Measurements from ENCODE around the gene CARD8.
"Not testable (repeated sequence)": the region's sequence is repeated elsewhere in the genome, so short reads cannot be mapped to it uniquely, and the experiment has no call there.

The CARD8 gene

GRCh38 chr19:48250290-48251025 is 5.3 kb downstream of the CARD8 start:
- Histone ChIP-seq H3K36me3 (replicated peaks) (no peaks in the 10 kb centered on the region), H3K4me1 (0 out of 2 replicates have a peak, but pooled peaks cover 3% of the 10 kb centered on the region), H3K4me3 (no peak overlapping the region), H3K9me3 (no peaks in the 10 kb centered on the region), H3K27me3 (ENCODE audit: low read depth) (no peaks in the 10 kb centered on the region)
- in situ Hi-C loops (cut with MboI; ENCODE audit: low sequenced_read_pairs): no loop called here
- no peak for DNase-seq (ENCODE audit: low spot score in 2 of 2)

DNA sequence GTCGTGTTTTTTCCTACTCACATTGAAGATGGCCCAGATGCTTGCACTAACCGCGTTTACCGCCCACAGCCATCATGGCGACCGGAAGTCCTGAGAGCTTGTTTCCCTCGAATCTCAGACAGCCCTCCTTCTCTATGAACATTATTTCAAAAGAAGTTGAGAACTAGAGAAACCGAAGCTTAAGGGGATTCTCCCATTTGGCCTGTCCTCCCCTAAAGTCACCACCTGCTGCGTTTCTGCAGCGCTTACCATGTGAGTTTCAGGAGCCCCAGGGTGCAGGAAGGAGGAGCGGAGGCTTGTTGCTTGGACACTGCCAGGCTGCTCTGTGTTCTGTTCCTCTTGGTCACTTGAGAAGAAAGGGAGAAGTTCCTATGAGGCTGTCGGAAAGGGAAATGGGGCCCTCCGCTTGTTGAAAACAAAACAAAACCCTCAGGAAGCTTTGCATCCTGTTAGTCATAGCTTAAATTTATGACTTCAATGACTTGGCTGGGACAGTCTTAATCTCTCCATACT is 6.2 kb downstream of the CARD8 start:
- Histone ChIP-seq H3K4me1 (0 out of 2 replicates have a peak, but pooled peaks cover under 1% of the 10 kb centered on the region), H3K4me3 (no peak overlapping the region), H3K9me3 (no peaks in the 10 kb centered on the region), H3K36me3 (replicated peaks) (no peaks in the 10 kb centered on the region), H3K27me3 (ENCODE audit: low read depth) (no peaks in the 10 kb centered on the region)
- no peak for DNase-seq (ENCODE audit: low spot score in 2 of 2)
- in situ Hi-C loops (cut with MboI; ENCODE audit: low sequenced_read_pairs): no loop called here

DNA sequence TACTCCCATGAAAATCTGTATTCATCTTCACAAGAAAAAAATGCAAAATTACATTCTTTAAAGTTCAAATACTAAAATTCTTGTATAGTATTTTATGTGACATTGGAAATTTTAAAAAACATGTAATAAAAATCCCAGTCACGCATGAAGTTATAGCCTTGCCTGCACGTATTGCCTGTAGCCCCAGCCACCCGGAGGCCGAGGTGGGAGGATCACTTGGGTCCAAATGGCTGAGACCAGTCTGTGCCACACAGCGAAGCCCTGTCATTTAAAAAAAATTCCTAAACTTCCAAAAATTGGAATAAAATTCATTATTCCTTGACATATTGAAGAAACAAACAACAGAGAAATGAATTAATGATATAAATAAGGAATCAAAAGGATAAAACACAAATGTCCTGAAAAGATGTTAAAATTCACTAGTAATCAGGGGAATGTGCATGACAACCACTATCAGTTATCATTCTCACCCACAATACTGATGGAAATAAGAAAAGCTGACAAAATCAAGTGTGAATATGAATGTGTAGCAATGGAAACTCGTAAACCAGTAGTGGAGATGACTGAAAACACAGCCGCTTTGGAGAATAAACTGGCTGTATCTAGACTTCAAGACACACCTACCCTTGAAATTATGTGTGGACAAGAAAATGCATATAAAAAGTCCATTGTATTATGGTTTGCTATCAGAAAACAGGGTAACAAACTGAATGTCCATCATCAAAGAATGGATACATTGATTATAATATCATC is 7.5 kb downstream of the CARD8 start:
- no peaks in the 10 kb centered on the region for H3K4me1 ChIP-seq
- H3K36me3 ChIP-seq (replicated peaks): no peaks in the 10 kb centered on the region
- no peak overlapping the region for H3K4me3 ChIP-seq
- H3K9me3 ChIP-seq: no peaks in the 10 kb centered on the region
- H3K27me3 ChIP-seq (ENCODE audit: low read depth): no peaks in the 10 kb centered on the region
- in situ Hi-C loops (cut with MboI; ENCODE audit: low sequenced_read_pairs): no loop called here
- DNase-seq (ENCODE audit: low spot score in 2 of 2): no peak

GRCh38 chr19:48247212-48247611 is 8.5 kb downstream of the CARD8 start:
- in situ Hi-C loops (cut with MboI; ENCODE audit: low sequenced_read_pairs): no loop called here
- no peaks in the 10 kb centered on the region for H3K4me1 ChIP-seq
- H3K36me3 ChIP-seq (replicated peaks): no peaks in the 10 kb centered on the region
- no peak for DNase-seq (ENCODE audit: low spot score in 2 of 2)
- no peaks in the 10 kb centered on the region for H3K27me3 ChIP-seq (ENCODE audit: low read depth)
- no peaks in the 10 kb centered on the region for H3K9me3 ChIP-seq
- H3K4me3 ChIP-seq: no peak overlapping the region

DNA sequence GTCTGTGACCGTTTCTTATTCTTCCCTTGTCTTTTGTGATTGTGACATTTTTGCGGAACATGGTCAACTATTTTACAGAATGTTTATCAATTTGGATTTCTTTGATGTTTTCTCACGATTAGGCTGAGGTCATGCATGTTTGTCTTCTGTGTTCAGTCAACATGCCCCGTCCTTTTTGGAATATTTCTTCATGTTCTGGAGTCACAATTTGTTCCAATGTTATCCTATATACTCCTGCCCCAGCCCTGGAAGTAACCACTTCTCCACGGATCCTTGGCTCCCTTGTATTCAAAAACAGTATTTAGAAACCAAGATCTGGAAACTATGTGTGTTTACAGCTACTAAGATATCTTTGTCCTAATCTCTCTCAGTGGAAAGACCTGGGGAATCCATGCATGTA is 9.6 kb downstream of the CARD8 start:
- no peaks in the 10 kb centered on the region for H3K9me3 ChIP-seq
- no peak overlapping the region for H3K4me3 ChIP-seq
- DNase-seq (ENCODE audit: low spot score in 2 of 2): no peak
- no peaks in the 10 kb centered on the region for H3K4me1 ChIP-seq
- in situ Hi-C loops (cut with MboI; ENCODE audit: low sequenced_read_pairs): no loop called here
- H3K27me3 ChIP-seq (ENCODE audit: low read depth): no peaks in the 10 kb centered on the region
- H3K36me3 ChIP-seq (replicated peaks): no peaks in the 10 kb centered on the region

DNA sequence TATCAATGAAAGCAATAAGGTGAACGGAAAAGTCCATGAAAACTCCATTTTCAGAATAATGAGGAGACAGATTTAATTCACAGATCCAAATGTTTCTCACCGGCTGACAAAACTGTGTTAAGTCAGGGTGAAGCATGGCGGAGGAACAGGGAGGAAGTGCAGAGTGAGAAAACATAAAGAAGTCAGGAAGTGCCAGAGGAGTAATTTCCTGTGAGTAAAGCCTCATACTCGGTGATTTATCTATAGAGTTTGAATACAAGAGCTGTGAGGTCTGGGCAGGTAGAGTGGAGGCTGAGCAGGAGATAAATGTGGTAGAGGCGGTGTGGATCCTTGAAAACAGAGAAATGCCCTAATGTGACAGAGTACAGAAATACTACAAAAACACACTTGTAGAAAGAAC is 11.4 kb downstream of the CARD8 start:
- in situ Hi-C loops (cut with MboI; ENCODE audit: low sequenced_read_pairs): no loop called here
- no peaks in the 10 kb centered on the region for H3K27me3 ChIP-seq (ENCODE audit: low read depth)
- no peak for DNase-seq (ENCODE audit: low spot score in 2 of 2)
- no peak overlapping the region for H3K4me3 ChIP-seq
- H3K36me3 ChIP-seq (replicated peaks): no peaks in the 10 kb centered on the region
- H3K9me3 ChIP-seq: no peaks in the 10 kb centered on the region
- no peaks in the 10 kb centered on the region for H3K4me1 ChIP-seq

DNA sequence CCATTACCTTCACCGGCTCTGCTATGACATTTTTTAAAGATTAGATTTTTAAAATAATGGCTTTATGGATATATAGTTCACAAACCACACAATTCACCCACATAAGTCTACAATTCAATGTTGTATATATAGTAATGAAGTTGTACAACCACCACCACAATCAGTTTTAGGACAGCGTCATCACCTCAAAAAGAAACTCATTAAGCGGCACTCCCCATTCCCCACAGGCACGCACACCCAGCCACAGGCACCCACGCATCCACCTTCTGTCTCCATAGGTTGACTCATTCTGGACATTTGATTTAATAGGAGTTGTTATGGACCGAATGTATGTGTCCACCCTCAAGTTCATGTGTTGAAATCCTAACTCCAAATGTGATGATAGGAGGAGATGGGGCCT is 13.9 kb downstream of the CARD8 start:
- H3K27me3 ChIP-seq (ENCODE audit: low read depth); in situ Hi-C loops (cut with MboI; ENCODE audit: low sequenced_read_pairs); DNase-seq (ENCODE audit: low spot score in 2 of 2); H3K36me3 ChIP-seq (replicated peaks); H3K4me1 ChIP-seq; H3K4me3 ChIP-seq; H3K9me3 ChIP-seq: not testable (repeated sequence)

DNA sequence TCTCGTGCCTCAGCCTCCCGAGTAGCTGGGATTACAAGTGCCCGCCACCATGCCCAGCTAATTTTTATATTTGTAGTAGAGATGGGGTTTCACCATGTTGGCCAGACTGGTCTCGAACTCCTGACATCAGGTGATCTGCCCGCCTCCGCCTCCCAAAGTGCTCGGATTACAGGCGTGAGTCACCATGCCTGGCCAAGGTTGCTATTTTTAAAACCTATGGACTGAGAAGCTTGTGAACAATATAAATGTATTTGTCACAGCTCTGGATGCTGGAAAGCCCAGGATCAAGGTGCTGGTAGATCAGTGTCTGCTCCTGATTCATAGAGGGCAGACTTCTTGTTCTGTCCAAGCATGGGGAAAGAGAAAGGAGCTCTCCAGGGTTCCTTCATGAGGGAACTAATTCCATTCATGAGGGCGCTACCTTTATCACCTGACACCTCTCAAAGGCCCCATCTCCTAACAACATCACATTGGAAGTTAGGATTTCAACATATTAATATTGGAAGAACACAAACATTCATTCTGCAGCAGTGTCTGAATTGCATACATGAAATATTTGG is 16.1 kb downstream of the CARD8 start:
- H3K36me3 ChIP-seq (replicated peaks): no peaks in the 10 kb centered on the region
- no peak overlapping the region for H3K4me3 ChIP-seq
- H3K9me3 ChIP-seq: no peaks in the 10 kb centered on the region
- in situ Hi-C loops (cut with MboI; ENCODE audit: low sequenced_read_pairs): no loop called here
- no peaks in the 10 kb centered on the region for H3K4me1 ChIP-seq
- H3K27me3 ChIP-seq (ENCODE audit: low read depth): no peaks in the 10 kb centered on the region
- DNase-seq (ENCODE audit: low spot score in 2 of 2): no peak

DNA sequence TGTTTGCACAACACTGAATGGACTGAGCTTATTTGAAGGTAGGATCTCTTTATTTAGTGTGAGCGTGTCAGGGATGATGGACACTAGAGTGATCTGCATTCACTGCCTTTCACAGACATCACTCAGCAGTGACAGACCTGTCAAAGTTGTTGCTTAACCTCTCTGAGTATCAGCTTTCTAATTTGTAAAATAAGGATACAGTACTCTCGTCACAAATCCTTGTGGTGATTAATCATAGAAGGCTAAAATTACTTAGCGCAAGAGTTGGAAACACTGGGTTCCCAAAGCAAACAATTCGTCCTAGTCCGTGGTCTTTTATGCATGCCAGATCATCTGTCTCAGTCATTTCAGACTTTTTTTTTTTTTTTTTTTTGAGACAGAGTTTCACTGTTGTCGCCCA is 16.6 kb downstream of the CARD8 start:
- H3K4me1 ChIP-seq: no peaks in the 10 kb centered on the region
- H3K27me3 ChIP-seq (ENCODE audit: low read depth): no peaks in the 10 kb centered on the region
- in situ Hi-C loops (cut with MboI; ENCODE audit: low sequenced_read_pairs): no loop called here
- H3K36me3 ChIP-seq (replicated peaks): no peaks in the 10 kb centered on the region; the same call in 1 of the 2 replicates
- no peak overlapping the region for H3K4me3 ChIP-seq
- no peak for DNase-seq (ENCODE audit: low spot score in 2 of 2)
- no peaks in the 10 kb centered on the region for H3K9me3 ChIP-seq

- no peaks in the 10 kb centered on the region for H3K9me3 ChIP-seq
- no peak for DNase-seq (ENCODE audit: low spot score in 2 of 2)
- H3K4me3 ChIP-seq: no peak overlapping the region
- H3K27me3 ChIP-seq (ENCODE audit: low read depth): no peaks in the 10 kb centered on the region
- in situ Hi-C loops (cut with MboI; ENCODE audit: low sequenced_read_pairs): no loop called here
- H3K4me1 ChIP-seq: no peaks in the 10 kb centered on the region
- no peaks in the 10 kb centered on the region; the same call in 1 of the 2 replicates for H3K36me3 ChIP-seq (replicated peaks)
Observed at GRCh38 chr19:48237057-48237456, 18.7 kb downstream of the CARD8 start.

- DNase-seq (ENCODE audit: low spot score in 2 of 2): no peak
- in situ Hi-C loops (cut with MboI; ENCODE audit: low sequenced_read_pairs): no loop called here
- no peaks in the 10 kb centered on the region for H3K9me3 ChIP-seq
- no peak overlapping the region for H3K4me3 ChIP-seq
- no peaks in the 10 kb centered on the region for H3K4me1 ChIP-seq
- no peaks in the 10 kb centered on the region for H3K27me3 ChIP-seq (ENCODE audit: low read depth)
- peaks cover 4% of the 10 kb centered on the region for H3K36me3 ChIP-seq (replicated peaks)
Observed at GRCh38 chr19:48230555-48231129, 25.1 kb downstream of the CARD8 start.

GRCh38 chr19:48221628-48222027 is 34.1 kb downstream of the CARD8 start:
- peaks cover 3% of the 10 kb centered on the region; the same call in 1 of the 2 replicates for H3K36me3 ChIP-seq (replicated peaks)
- in situ Hi-C loops (cut with MboI; ENCODE audit: low sequenced_read_pairs): no loop called here
- H3K9me3 ChIP-seq: no peaks in the 10 kb centered on the region

DNA sequence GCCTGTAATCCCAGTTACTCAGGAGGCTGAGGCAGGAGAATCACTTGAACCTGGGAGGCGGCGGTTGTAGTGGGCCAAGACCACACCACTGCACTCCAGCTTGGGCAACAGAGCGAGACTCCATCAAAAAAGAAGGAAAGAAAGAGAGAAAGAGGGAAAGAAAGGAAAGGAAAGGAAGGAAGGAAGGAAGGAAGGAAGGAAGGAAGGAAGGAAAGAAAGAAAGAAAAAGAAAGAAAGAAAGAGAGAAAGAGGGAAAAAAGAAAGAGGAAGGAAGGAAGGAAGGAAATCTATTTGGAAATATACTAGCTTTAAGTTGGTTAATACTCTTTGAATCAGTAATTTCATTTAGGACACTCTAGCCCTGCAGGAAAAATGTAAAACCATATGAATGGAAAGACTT is 34.9 kb downstream of the CARD8 start:
- DNase-seq (ENCODE audit: low spot score in 2 of 2); H3K36me3 ChIP-seq (replicated peaks); H3K4me3 ChIP-seq; in situ Hi-C loops (cut with MboI; ENCODE audit: low sequenced_read_pairs); H3K27me3 ChIP-seq (ENCODE audit: low read depth); H3K9me3 ChIP-seq; H3K4me1 ChIP-seq: not testable (repeated sequence)

More at GRCh38 chr19:48221628-48222027, 34.1 kb downstream of the CARD8 start:
- no peaks in the 10 kb centered on the region for H3K4me1 ChIP-seq
- no peak overlapping the region for H3K4me3 ChIP-seq
- no peak for DNase-seq (ENCODE audit: low spot score in 2 of 2)
- H3K27me3 ChIP-seq (ENCODE audit: low read depth): no peaks in the 10 kb centered on the region

GRCh38 chr19:48218997-48219396 is 36.7 kb downstream of the CARD8 start:
- in situ Hi-C loops (cut with MboI; ENCODE audit: low sequenced_read_pairs): no loop called here
- Histone ChIP-seq H3K4me3 (no peak overlapping the region), H3K27me3 (ENCODE audit: low read depth) (no peaks in the 10 kb centered on the region), H3K4me1 (no peaks in the 10 kb centered on the region), H3K36me3 (replicated peaks) (peaks cover 3% of the 10 kb centered on the region; the same call in 1 of the 2 replicates), H3K9me3 (no peaks in the 10 kb centered on the region)
- DNase-seq (ENCODE audit: low spot score in 2 of 2): no peak

All from HAP-1 (cell line).